NCI-H2196 treated with DMSO at 0.1 percent for 48 hours (cell line): Measurements from ENCODE around the gene LILRB1.
"Not testable (repeated sequence)": the region's sequence is repeated elsewhere in the genome, so short reads cannot be mapped to it uniquely, and the experiment has no call there.

Experiments used
- DNase-seq: peaks from one replicate; lab custom pipeline; 2025; ENCODE audit not compliant: unreplicated experiment; lab: John Stamatoyannopoulos, UW

The LILRB1 gene

DNA sequence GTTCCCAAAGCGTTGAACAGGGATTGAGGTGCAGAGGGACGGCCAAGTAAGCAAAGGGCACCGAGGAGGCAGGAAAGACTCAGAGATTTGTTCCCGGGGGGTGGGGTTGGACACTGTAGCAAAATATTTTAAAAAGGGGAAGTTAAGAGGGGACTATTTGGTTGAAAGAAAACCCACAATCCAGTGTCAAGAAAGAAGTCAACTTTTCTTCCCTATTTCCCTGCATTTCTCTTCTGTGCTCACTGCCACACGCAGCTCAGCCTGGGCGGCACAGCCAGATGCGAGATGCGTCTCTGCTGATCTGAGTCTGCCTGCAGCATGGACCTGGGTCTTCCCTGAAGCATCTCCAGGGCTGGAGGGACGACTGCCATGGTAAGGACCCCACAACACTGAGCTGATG lies at the start of gene LILRB1:
Gene LILRB1, plus strand, starts transcription at position 223 of the 400 bp plus-strand sequence. CDS start 590 bp downstream, outside the sequence.
- DNase-seq = not testable (repeated sequence)

- no peak for DNase-seq
These were observed 43.9 kb upstream of the LILRB1 start for GRCh38 chr19:54586397-54586796.

- DNase-seq = no peak
These were observed 43.3 kb upstream of the LILRB1 start for GRCh38 chr19:54587026-54587425.

DNA sequence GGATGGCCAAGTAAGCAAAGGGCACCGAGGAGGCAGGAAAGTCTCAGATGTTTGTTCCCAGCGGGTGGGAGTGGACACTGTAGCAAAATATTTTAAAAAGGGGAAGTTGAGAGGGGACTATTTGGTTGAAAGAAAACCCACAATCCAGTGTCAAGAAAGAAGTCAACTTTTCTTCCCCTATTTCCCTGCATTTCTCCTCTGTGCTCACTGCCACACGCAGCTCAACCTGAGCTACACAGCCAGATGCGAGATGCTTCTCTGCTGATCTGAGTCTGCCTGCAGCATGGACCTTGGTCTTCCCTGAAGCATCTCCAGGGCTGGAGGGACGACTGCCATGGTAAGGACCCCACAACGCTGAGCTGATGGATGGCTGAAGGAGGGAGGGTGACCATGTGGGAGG lies 36.8 kb upstream of the LILRB1 start, which contains the start of gene LILRA1:
Gene LILRA1, plus strand, starts transcription at position 188 of the 400 bp plus-strand sequence. CDS start 613 bp downstream, outside the sequence.
- DNase-seq = not testable (repeated sequence)

- DNase-seq = not testable (repeated sequence)
These were observed 36.2 kb upstream of the LILRB1 start for GRCh38 chr19:54593931-54594626.

DNA sequence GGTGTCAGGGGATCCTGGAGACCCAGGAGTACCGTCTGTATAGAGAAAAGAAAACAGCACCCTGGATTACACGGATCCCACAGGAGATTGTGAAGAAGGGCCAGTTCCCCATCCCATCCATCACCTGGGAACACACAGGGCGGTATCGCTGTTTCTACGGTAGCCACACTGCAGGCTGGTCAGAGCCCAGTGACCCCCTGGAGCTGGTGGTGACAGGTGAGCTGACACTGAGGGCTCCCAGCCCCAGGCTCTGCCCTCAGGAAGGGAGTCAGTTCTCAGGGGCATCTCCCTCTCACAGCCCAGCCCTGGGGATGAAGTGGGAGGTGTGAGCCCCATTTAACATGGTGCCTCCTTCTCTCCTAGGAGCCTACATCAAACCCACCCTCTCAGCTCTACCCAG lies 35.5 kb upstream of the LILRB1 start:
- DNase-seq = no peak

GRCh38 chr19:54595680-54596436 lies 34.4 kb upstream of the LILRB1 start:
- DNase-seq = not testable (repeated sequence)

- no peak for DNase-seq
These were observed 30.1 kb upstream of the LILRB1 start for GRCh38 chr19:54600212-54600611.

- no peak for DNase-seq
These were observed 24.1 kb upstream of the LILRB1 start for GRCh38 chr19:54606230-54606629.

DNA sequence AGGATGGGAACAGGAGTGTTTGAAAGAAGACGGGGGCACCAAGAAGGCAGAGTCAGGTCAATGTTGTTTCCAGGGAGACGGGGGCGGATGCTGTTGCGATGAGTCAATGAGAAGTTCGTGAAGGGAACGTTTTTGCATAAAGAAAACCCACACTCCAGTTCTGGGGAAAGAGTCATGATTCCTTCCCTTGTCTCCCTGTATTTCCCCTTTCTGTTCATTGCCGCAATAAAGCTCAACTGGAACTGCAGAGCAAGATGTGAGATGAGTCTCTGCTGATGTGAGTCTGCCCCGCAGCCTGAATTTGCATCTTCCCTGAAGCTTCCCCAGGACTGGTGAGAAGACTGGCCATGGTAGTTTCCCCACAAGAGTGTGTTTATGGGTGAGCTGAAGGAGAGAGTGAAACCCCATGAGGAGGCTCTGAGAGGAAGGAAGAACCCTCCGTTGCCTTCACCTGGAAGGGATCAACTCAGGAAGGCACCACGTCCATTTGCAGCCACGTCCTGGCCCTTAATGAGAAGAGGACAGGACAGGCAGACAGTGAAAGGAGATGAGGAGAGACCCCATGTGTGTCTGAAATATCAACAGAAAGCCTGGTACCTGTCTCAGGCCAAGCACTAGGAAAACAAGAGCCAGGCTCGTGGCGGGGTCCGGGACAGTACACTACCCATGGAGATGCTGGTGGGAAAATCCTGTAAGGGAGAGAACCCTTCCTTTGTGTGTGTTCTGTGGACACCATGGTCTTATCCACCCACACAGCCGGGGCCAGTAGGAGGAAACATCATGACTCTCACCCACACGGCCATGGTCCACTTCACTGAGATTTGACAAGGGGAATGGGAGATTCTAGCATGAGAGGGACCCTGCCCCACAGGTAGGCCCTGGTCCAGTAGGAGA lies 23.1 kb upstream of the LILRB1 start:
- no peak for DNase-seq

- no peak for DNase-seq
These were observed 22.5 kb upstream of the LILRB1 start for GRCh38 chr19:54607785-54608150.

DNA sequence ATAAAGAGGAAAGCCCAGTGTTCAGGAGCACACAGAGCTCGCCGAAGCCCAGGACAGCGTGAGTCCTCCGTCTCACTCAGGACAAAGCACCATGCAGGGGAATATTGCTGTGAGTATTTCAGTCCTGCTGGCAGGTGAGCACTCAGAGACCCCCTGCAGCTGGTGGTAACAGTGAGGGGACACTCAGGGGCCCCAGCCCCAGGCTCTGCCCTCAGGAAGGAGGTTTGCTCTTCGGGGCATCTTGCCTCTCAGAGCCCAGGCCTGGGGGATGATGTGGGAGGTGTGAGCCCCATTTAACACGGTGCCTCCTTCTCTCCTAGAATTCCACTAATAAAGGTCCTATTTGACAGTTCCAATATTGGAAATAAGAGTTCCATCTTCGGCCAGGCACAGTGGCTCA lies 22.1 kb upstream of the LILRB1 start:
- no peak for DNase-seq

DNA sequence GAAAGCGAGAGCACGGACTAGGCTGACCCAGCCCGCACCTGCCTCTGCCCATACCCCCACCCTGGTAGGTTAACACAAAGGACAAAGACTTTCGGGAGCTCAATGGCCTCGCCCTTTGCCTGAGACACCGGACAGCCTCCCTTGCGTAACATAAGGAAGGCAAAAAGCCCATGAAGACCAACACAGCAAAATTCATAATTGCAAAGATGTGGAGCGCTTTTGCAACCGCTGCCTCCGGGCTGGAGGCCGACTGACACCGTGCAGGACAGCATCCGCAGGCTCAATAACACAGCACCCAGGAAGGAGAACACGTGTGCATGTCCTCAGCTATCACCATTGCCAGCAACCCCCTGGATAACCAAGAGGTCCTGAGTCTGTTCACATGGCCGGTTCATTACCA lies 21.5 kb upstream of the LILRB1 start:
- DNase-seq = no peak

GRCh38 chr19:54609356-54609791 lies 20.9 kb upstream of the LILRB1 start:
- no peak for DNase-seq

DNA sequence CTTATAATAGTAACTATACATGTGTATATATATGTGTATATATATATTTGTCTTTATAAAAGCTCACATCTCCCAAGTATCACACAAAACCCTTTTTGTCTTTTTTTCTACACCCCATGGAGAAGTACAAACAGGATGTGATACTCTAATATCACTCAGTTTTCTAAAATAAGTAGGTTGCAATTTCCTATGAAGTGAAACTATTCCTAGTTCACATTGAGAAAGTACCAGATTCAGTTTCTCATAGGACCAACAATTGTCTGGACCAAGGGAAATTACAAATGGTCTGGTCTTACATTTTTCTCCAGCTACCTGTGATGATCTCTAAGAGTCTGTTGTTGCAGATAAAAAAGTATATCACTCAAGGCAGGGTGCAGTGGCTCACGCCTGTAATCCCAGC lies 17.9 kb upstream of the LILRB1 start:
- DNase-seq = no peak

DNA sequence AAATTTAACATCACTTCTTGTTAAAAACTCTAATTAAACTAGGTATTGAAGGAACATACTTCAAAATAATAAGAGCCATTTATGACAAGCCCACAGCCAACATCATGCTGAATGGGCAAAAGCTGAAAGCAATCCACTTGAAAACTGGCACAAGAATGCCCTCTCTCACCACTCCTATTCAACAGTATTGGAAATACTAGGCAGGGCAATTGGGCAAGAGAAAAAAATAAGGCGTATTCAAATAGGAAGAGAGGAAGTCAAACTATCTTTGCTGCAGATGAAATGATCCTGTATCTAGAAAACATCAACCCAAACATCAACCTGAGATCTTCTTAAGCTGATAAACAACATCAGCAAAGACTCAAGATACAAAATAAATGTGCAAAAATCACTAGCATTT lies 15.6 kb upstream of the LILRB1 start:
- DNase-seq = no peak

- DNase-seq = no peak
These were observed 14.2 kb upstream of the LILRB1 start for GRCh38 chr19:54616057-54616456.

DNA sequence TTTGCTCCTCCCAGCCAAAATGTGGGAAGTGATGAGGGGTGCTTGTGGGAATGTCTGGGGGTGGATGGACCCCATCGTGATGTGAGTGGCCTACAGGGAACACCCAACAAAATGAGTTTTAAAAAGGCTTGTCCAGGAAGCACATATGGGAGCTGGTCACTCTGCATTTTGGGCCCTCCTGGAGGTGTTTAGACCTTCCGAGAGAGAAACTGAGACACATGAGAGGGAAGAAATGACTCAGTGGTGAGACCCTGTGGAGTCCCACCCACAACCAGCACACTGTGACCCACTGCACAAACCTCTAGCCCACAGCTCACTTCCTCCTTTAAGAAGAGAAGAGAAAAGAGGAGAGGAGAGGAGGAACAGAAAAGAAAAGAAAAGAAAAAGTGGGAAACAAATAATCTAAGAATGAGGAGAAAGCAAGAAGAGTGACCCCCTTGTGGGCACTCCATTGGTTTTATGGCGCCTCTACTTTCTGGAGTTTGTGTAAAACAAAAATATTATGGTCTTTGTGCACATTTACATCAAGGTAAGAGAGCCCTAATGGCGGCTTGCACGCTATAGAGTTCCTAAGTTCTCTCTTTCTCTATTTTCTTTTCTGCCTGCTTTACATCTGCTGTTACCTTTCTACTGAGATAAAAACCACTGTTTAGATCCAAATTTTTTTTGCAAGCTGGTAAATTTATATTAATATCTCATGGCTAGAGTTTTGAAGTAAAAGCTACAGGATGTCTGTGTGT lies 13.3 kb upstream of the LILRB1 start:
- DNase-seq = no peak

- DNase-seq = no peak
These were observed 9.8 kb upstream of the LILRB1 start for GRCh38 chr19:54620464-54620863.

GRCh38 chr19:54622431-54622830 lies 7.9 kb upstream of the LILRB1 start:
- no peak for DNase-seq

- DNase-seq = not testable (repeated sequence)
These were observed 6.0 kb upstream of the LILRB1 start for GRCh38 chr19:54624234-54624633.
